Hepatocyte (in vitro differentiated cells): ENCODE data around the gene SH3PXD2A.

ENCODE experiments used
- EZH2 ChIP-seq: fragments of 200-600 bp; sonication (generic); IDR thresholded peaks from 2 replicates; pipeline ENCODE4 v1.6.1; 2016; ENCODE audit warnings: antibody characterized with exemption, mild to moderate bottlenecking, borderline replicate concordance
- EZH2phosphoT487 ChIP-seq: fragments of 200-600 bp; sonication (generic); IDR thresholded peaks from one replicate; pipeline ENCODE4 v1.6.1; 2018; ENCODE audit warnings: antibody characterized with exemption, mild to moderate bottlenecking, low read depth, moderate library complexity; ENCODE audit not compliant: unreplicated experiment, severe bottlenecking
- TF ChIP-seq, protein P1 (sequence below): fragments of 200-600 bp; sonication (generic); IDR thresholded peaks from 2 replicates; pipeline ENCODE4 v1.5.1; 2016; ENCODE audit warnings: antibody characterized with exemption, mild to moderate bottlenecking; ENCODE audit not compliant: poor library complexity

DNA sequence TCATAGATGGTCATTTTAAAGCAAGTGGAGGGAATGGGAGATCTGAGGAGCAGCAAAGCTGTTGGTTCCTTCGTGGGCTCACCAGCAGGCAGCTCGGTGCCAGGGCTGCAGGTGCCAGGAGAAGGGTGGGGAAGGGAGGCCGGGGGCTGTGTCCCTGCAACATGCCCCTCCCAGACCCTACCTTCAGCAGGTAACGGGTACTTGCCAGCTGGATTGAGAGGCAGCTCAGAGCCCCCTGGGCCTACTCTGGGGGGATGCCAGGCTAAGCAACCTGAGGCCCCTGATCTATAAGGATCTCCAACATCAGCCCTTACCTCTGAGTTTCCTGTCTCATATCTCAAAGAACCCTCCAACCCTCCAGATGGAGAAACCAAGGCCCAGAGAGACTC is 188.6 kb downstream of the SH3PXD2A start:
- TF ChIP-seq, protein P1, sequence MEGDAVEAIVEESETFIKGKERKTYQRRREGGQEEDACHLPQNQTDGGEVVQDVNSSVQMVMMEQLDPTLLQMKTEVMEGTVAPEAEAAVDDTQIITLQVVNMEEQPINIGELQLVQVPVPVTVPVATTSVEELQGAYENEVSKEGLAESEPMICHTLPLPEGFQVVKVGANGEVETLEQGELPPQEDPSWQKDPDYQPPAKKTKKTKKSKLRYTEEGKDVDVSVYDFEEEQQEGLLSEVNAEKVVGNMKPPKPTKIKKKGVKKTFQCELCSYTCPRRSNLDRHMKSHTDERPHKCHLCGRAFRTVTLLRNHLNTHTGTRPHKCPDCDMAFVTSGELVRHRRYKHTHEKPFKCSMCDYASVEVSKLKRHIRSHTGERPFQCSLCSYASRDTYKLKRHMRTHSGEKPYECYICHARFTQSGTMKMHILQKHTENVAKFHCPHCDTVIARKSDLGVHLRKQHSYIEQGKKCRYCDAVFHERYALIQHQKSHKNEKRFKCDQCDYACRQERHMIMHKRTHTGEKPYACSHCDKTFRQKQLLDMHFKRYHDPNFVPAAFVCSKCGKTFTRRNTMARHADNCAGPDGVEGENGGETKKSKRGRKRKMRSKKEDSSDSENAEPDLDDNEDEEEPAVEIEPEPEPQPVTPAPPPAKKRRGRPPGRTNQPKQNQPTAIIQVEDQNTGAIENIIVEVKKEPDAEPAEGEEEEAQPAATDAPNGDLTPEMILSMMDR, result no peak
- no peak for TF ChIP-seq EZH2
- TF ChIP-seq EZH2phosphoT487, result no peak
